Skin epidermis (tissue), 12 donors: ENCODE measurements around the gene LRFN3.
"Not testable (repeated sequence)": the region's sequence is repeated elsewhere in the genome, so short reads cannot be mapped to it uniquely, and the experiment has no call there.

ENCODE experiments used
- H3K27ac ChIP-seq, 21 experiments: fragments of 200-600 bp; sonication (generic) in 11 of 21; one replicate each; pipeline ENCODE4 v1.5.0; 2020; ENCODE audit warnings: mild to moderate bottlenecking in 3 of 21, inconsistent platforms in 2 of 21, moderate library complexity in 2 of 21
- H3K4me3 ChIP-seq, 7 experiments: fragments of 200-600 bp; sonication (generic) in 2 of 7; one replicate each; pipeline ENCODE4 v1.5.0; 2020; ENCODE audit warnings: inconsistent platforms in 2 of 7, mild to moderate bottlenecking in 2 of 7, moderate library complexity in 1 of 7

Gene LRFN3

GRCh38 chr19:35903550-35904179, 32.5 kb upstream of the LRFN3 start:
- peak overlapping the region; percentile 5 to 69 (median 18) for H3K4me3 ChIP-seq
- H3K27ac ChIP-seq: peak overlapping the region in 20 of 21 experiments; percentile 64 to 97 (median 90)

- peak overlapping the region in 17 of 21 experiments; percentile 22 to 97 (median 91) for H3K27ac ChIP-seq
- H3K4me3 ChIP-seq: no peak overlapping the region
Observed at GRCh38 chr19:35904311-35905068, 31.7 kb upstream of the LRFN3 start.

- H3K27ac ChIP-seq: peak overlapping the region in 15 of 21 experiments; percentile 22 to 97 (median 70)
Observed at GRCh38 chr19:35905178-35905727, 30.9 kb upstream of the LRFN3 start.

GRCh38 chr19:35907377-35907745, 28.8 kb upstream of the LRFN3 start:
- Histone ChIP-seq H3K27ac (peak overlapping the region in 20 of 21 experiments; percentile 2 to 88 (median 67)), H3K4me3 (peak overlapping the region in 6 of 7 experiments; percentile 7 to 33 (median 28))

More at GRCh38 chr19:35905178-35905727, 30.9 kb upstream of the LRFN3 start:
- no peak overlapping the region for H3K4me3 ChIP-seq

- Histone ChIP-seq H3K27ac (peak within 1 kb of the TSS in 20 of 21 experiments; percentile 25 to 88 (median 67)), H3K4me3 (peak within 1 kb of the TSS in 6 of 7 experiments; percentile 7 to 33 (median 28))
Observed at GRCh38 chr19:35908010-35908441, 28.1 kb upstream of the LRFN3 start, which contains the start of gene TYROBP. Gene TYROBP (minus strand): TSS chr19:35908295. CDS start chr19:35908228, 67 bp downstream.

- Histone ChIP-seq H3K4me3 (peak overlapping the region in 1 of 7 experiments; percentile 4), H3K27ac (peak overlapping the region in 17 of 21 experiments; percentile 54 to 88 (median 75))
Observed at GRCh38 chr19:35908973-35909683, 27.0 kb upstream of the LRFN3 start.

GRCh38 chr19:35909684-35910035, 26.5 kb upstream of the LRFN3 start:
- H3K4me3 ChIP-seq: peak overlapping the region in 1 of 7 experiments; percentile 4
- peak overlapping the region in 19 of 21 experiments; percentile 54 to 88 (median 69) for H3K27ac ChIP-seq

- peak overlapping the region in 10 of 21 experiments; percentile 64 to 88 (median 76) for H3K27ac ChIP-seq
Observed at GRCh38 chr19:35910355-35910754, 25.8 kb upstream of the LRFN3 start.

GRCh38 chr19:35911173-35911572, 25.0 kb upstream of the LRFN3 start:
- H3K4me3 ChIP-seq: no peak overlapping the region
- peak overlapping the region in 6 of 21 experiments; percentile 0 to 52 (median 26) for H3K27ac ChIP-seq

More at GRCh38 chr19:35910355-35910754, 25.8 kb upstream of the LRFN3 start:
- H3K4me3 ChIP-seq: not testable (repeated sequence)

- Histone ChIP-seq H3K27ac (peak overlapping the region in 8 of 21 experiments; percentile 0 to 52 (median 23)), H3K4me3 (no peak overlapping the region)
Observed at GRCh38 chr19:35911790-35912189, 24.4 kb upstream of the LRFN3 start.

GRCh38 chr19:35913589-35913988, 22.6 kb upstream of the LRFN3 start:
- no peak overlapping the region for H3K4me3 ChIP-seq
- H3K27ac ChIP-seq: peak overlapping the region in 7 of 21 experiments; percentile 16 to 67 (median 30)

GRCh38 chr19:35915443-35915842, 20.7 kb upstream of the LRFN3 start:
- H3K4me3 ChIP-seq: no peak overlapping the region
- peak overlapping the region in 1 of 21 experiments; percentile 29 for H3K27ac ChIP-seq

- Histone ChIP-seq H3K4me3 (no peak overlapping the region), H3K27ac (no peak overlapping the region)
Observed at GRCh38 chr19:35919306-35919705, 16.9 kb upstream of the LRFN3 start.

- Histone ChIP-seq H3K27ac (no peak overlapping the region), H3K4me3 (no peak overlapping the region)
Observed at GRCh38 chr19:35921012-35921411, 15.2 kb upstream of the LRFN3 start.

- H3K27ac ChIP-seq: no peak overlapping the region
Observed at GRCh38 chr19:35925501-35925900, 10.7 kb upstream of the LRFN3 start.

GRCh38 chr19:35928507-35928906, 7.7 kb upstream of the LRFN3 start:
- Histone ChIP-seq H3K4me3 (no peak overlapping the region), H3K27ac (peak overlapping the region in 1 of 21 experiments; percentile 29)

More at GRCh38 chr19:35925501-35925900, 10.7 kb upstream of the LRFN3 start:
- H3K4me3 ChIP-seq: no peak overlapping the region

- peak overlapping the region in 10 of 21 experiments; percentile 29 to 83 (median 71) for H3K27ac ChIP-seq
- no peak overlapping the region for H3K4me3 ChIP-seq
Observed at GRCh38 chr19:35929876-35930275, 6.3 kb upstream of the LRFN3 start.

GRCh38 chr19:35931161-35931873, 4.9 kb upstream of the LRFN3 start:
- peak overlapping the region in 18 of 21 experiments; percentile 19 to 83 (median 68) for H3K27ac ChIP-seq
- H3K4me3 ChIP-seq: peak overlapping the region in 2 of 7 experiments; percentile 17 to 24

GRCh38 chr19:35931874-35932202, 4.3 kb upstream of the LRFN3 start:
- Histone ChIP-seq H3K4me3 (no peak overlapping the region), H3K27ac (peak overlapping the region in 2 of 21 experiments; percentile 72 to 83)
